HFF-Myc (cell line): ENCODE data around the gene REG4.

ENCODE experiments used
- DNase-seq: peaks from one replicate; pipeline ENCODE4 v3.0.0-alpha.2; 2011; ENCODE audit warnings: low read depth; ENCODE audit errors: extremely low read depth
- H3K4me3 ChIP-seq: replicated peaks from 2 replicates; pipeline ENCODE4 v1.5.1; 2011; ENCODE audit warnings: low read depth, mild to moderate bottlenecking, control low read depth, low read length
- TF ChIP-seq, protein P1 (sequence below): IDR thresholded peaks from 2 replicates; pipeline ENCODE4 v1.5.1; 2012; ENCODE audit warnings: mild to moderate bottlenecking, low read depth, low read length, control low read depth; ENCODE audit errors: missing control alignments

Gene REG4

GRCh38 chr1:119748040-119748439, 63.2 kb downstream of the REG4 start:
- DNase-seq: no peak
- H3K4me3 ChIP-seq: no peak overlapping the region
- TF ChIP-seq, protein P1, sequence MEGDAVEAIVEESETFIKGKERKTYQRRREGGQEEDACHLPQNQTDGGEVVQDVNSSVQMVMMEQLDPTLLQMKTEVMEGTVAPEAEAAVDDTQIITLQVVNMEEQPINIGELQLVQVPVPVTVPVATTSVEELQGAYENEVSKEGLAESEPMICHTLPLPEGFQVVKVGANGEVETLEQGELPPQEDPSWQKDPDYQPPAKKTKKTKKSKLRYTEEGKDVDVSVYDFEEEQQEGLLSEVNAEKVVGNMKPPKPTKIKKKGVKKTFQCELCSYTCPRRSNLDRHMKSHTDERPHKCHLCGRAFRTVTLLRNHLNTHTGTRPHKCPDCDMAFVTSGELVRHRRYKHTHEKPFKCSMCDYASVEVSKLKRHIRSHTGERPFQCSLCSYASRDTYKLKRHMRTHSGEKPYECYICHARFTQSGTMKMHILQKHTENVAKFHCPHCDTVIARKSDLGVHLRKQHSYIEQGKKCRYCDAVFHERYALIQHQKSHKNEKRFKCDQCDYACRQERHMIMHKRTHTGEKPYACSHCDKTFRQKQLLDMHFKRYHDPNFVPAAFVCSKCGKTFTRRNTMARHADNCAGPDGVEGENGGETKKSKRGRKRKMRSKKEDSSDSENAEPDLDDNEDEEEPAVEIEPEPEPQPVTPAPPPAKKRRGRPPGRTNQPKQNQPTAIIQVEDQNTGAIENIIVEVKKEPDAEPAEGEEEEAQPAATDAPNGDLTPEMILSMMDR: no peak

DNA sequence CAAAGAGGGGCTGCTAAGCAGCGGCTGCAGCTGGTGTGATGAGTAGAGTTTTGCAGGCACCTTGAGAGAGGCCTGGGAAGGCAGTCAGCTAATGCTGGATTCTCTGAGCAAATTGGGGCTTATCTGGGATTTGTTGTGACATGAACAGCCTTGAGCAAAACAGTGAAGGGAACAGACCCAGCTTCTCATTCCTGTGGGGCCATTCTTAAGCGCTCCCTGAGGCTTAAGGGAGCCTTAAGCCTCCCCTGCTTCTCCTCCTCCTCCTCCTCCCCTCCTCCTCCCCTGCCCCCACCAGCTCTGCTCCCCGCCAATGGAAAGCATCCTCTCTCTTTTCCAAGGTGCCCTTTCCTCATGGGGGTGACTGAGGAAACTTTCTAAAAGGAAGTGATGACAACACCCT, 63.8 kb downstream of the REG4 start:
- no peak for DNase-seq
- no peak overlapping the region for H3K4me3 ChIP-seq
- TF ChIP-seq, protein P1: no peak

DNA sequence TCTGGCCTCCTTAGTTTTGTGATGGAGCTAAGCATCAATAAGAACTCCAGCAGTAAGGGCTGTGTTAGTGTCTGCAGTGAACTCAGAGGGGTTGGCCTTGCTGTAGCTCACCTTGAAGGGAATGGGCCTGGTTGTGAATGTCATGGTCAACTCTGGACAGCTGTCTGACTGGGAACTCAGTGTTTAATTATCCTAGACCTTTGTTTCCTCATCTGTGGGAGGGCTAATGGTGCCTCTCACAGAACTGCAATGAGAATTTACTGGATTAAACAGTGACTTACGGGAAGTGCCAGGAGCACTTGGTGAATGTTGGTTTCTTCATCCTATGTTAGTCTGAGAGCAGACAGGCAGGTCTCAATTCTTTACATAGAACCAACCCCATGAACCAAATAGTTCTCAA, 66.2 kb downstream of the REG4 start:
- H3K4me3 ChIP-seq: no peak overlapping the region
- TF ChIP-seq, protein P1: no peak
- no peak for DNase-seq

DNA sequence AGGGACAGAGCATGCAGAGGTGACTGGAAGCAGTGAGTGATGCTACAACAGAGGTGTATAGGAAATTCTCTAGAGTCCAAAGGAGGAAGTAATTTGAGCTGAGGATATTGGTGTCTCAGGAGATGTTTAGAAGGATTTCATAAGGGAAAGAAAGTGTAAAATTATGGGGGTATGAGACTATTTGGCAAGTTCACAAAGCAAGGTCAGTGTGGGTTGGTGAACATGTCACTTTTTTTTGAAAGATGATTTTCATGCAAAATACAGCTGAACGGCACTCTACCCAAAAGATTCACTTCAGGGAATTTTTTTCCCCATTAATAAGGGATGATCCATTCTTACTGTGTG, 66.7 kb downstream of the REG4 start:
- no peak overlapping the region for H3K4me3 ChIP-seq
- no peak for DNase-seq
- TF ChIP-seq, protein P1: no peak
